ENCODE results near the gene DBH. TPM values are rescaled to one million over a fixed set of nuclear protein-coding genes. Genes with fewer than 3 reads are reported as not detected.
A peak's percentile ranks its signal among the peaks of the same experiment; 100 is the strongest.

Gene DBH
- total RNA-seq, 2 experiments from 2014 or later, result not detected

DNA sequence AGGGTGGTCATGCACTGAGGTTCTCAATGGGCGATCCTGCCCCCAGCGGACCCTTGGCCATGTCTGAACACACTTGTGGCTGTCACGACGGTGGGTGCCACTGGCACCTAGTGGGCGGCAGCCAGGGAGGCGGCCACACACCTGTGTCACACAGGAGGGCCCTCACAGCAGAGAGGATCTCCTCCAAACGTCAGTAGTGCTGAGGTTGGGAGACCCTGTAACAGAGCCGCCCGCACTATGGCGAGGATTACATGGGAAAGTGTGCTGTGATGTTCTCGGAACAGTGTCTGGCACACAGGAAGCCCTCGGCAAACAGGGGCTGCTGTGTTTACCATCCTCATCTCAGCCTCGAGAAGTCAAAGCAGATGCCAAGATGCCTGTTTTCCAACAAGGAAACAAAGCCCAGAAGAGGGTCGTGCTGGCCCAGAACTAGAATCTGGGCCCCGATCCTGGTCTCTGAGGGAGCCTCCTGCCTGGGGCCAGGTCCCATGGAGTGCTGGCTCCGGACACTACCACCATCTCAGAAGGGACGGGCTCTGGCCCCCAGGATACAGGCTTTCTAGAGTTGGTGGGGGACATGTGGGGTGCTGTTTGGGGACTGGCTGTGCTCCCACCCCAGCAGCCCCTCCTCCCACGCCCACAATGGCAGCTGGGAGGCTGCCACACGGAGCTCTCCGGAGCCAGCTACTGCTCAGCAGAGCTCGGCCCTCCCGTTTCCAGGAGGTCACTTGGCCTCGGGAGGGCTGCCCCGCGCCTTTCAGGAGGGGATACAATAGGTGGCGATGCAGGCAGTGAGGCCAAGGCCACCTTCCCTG, 48.2 kb downstream of the DBH start:
- CTCF ChIA-PET (ENCODE audit: unreplicated experiment), result no interaction called here
- H3K9me3 ChIP-seq (ENCODE audit: low read length), result no peaks in the 10 kb centered on the region
- H3K79me2 ChIP-seq (ENCODE audit: insufficient read depth, low read depth, low read length), result no peaks in the 10 kb centered on the region
- peak overlapping the region; percentile 46 for H3K4me2 ChIP-seq (ENCODE audit: low read length)
- H3K4me1 ChIP-seq (ENCODE audit: insufficient read depth, low read length, poor library complexity, severe bottlenecking), result peaks cover 20% of the 10 kb centered on the region
- H3K36me3 ChIP-seq (ENCODE audit: insufficient read depth, low read length), result peaks cover 44% of the 10 kb centered on the region
- TF ChIP-seq, protein P1, sequence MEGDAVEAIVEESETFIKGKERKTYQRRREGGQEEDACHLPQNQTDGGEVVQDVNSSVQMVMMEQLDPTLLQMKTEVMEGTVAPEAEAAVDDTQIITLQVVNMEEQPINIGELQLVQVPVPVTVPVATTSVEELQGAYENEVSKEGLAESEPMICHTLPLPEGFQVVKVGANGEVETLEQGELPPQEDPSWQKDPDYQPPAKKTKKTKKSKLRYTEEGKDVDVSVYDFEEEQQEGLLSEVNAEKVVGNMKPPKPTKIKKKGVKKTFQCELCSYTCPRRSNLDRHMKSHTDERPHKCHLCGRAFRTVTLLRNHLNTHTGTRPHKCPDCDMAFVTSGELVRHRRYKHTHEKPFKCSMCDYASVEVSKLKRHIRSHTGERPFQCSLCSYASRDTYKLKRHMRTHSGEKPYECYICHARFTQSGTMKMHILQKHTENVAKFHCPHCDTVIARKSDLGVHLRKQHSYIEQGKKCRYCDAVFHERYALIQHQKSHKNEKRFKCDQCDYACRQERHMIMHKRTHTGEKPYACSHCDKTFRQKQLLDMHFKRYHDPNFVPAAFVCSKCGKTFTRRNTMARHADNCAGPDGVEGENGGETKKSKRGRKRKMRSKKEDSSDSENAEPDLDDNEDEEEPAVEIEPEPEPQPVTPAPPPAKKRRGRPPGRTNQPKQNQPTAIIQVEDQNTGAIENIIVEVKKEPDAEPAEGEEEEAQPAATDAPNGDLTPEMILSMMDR (conservative IDR thresholded peaks at IDR 0.05; ENCODE audit: low read length), result no peak
- no peak for TF ChIP-seq EZH2phosphoT487 (IDR thresholded peaks at IDR 0.05; ENCODE audit: borderline replicate concordance, low read depth, low read length)
- H4K20me1 ChIP-seq (ENCODE audit: insufficient read depth, low read length), result no peaks in the 10 kb centered on the region
- POLR2A ChIA-PET, result no interaction called here
- no TSS peak for BruUV-seq (replicated peaks)
- intact Hi-C loops (cut with micrococcal nuclease; ENCODE audit: unreplicated experiment), result no loop called here
- H3K9me2 ChIP-seq (ENCODE audit: insufficient read depth, low read length), result no peaks in the 10 kb centered on the region
- no peak for DNase-seq (ENCODE audit: low spot score)
- peak overlapping the region; percentile 36 for H3K27ac ChIP-seq (ENCODE audit: low read depth, low read length, poor library complexity, severe bottlenecking)
- H2AFZ ChIP-seq (ENCODE audit: low read length), result no peak overlapping the region
- no peak overlapping the region for H3K4me3 ChIP-seq (ENCODE audit: low read depth, low read length, poor library complexity, severe bottlenecking)

DNA sequence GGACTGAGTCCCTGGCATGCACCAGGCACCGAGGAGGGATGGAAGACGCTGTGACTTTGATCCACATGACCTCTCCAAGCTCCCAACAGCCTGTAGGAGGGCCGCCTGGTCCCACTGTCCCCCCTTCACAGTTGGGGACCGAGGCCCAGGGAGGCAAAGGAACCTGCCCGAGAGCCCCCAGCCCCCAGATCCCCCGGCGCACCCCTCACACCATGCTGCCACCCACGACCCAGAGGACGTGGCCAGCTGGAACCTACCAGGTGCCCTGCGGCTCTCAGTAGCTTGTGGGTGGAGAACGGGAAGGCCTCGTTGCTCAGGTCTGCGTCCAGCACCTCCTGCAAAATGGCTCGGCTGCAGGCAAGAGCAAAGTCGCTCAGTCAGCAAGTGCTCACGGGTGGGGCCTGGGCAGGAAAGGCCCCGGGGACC, 48.8 kb downstream of the DBH start:
- Histone ChIP-seq H2AFZ (ENCODE audit: low read length) (no peak overlapping the region), H4K20me1 (ENCODE audit: insufficient read depth, low read length) (no peaks in the 10 kb centered on the region), H3K79me2 (ENCODE audit: insufficient read depth, low read depth, low read length) (no peaks in the 10 kb centered on the region), H3K4me3 (ENCODE audit: low read depth, low read length, poor library complexity, severe bottlenecking) (no peak overlapping the region), H3K4me1 (ENCODE audit: insufficient read depth, low read length, poor library complexity, severe bottlenecking) (peaks cover 20% of the 10 kb centered on the region), H3K4me2 (ENCODE audit: low read length) (no peak overlapping the region), H3K9me2 (ENCODE audit: insufficient read depth, low read length) (no peaks in the 10 kb centered on the region), H3K36me3 (ENCODE audit: insufficient read depth, low read length) (peaks cover 44% of the 10 kb centered on the region), H3K27ac (ENCODE audit: low read depth, low read length, poor library complexity, severe bottlenecking) (no peak overlapping the region), H3K9me3 (ENCODE audit: low read length) (no peaks in the 10 kb centered on the region)
- TF ChIP-seq, protein P1 (conservative IDR thresholded peaks at IDR 0.05; ENCODE audit: low read length), result no peak
- TF ChIP-seq EZH2phosphoT487 (IDR thresholded peaks at IDR 0.05; ENCODE audit: borderline replicate concordance, low read depth, low read length), result no peak
- no peak for DNase-seq (ENCODE audit: low spot score)
- ChIA-PET CTCF (ENCODE audit: unreplicated experiment) (no interaction called here), POLR2A (no interaction called here)
- intact Hi-C loops (cut with micrococcal nuclease; ENCODE audit: unreplicated experiment), result no loop called here
- BruUV-seq (replicated peaks), result no TSS peak
